ENCODE results near the gene DECR2. TPM values are rescaled to one million over a fixed set of nuclear protein-coding genes. Genes with fewer than 3 reads are reported as not detected.

DECR2 gene
- total and polyA plus RNA-seq, 2 of the 13 experiments (the other 11 are each of a cell fraction or from before 2014, with no cell fraction given): 36.3 to 44.6 TPM

DNA sequence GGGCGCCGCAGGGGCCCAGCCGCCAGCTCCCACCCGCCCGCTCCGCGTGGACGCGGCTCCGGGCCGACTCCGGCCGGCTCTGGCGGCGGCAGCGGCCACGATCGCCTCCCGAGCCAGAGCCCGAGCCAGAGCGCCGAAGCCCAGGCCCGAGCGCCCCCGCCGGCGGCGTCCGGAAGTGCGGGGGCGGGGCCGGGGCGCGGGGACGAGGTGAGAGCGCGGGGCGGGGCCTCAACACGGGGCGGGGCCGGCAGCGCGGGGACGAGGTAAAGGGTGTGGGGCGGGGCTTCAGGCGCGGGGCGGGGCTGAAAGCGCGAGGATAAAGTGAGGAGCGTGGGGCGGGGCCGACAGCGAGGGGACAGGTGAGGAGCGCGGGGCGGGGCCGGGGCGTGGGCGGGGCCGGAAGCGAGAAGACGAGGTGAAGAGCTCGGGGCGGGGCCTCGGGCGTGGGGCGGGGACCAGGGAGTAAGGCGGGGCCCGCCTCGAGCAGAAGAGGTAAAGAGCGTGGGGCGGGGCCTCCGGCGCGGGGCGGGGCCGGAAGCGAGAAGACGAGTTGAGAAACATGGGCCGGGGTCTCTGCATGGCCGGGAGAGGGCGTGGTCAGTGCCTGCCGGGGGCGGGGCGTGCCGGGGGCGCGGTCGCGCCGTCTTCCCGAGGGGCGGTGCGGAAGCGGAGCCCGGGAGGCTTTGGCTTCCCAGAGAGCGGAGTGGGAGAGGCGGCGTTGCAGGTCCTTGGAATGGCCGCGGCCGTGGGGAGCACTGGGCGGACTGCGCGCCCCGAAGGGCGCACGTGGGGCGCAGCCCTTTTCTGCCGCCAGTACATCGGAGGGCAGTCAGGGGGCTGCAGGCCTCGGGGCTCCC lies 48.9 kb upstream of the DECR2 start, which contains the start of gene AXIN1 (continued):
- TF ChIP-seq, protein P1, sequence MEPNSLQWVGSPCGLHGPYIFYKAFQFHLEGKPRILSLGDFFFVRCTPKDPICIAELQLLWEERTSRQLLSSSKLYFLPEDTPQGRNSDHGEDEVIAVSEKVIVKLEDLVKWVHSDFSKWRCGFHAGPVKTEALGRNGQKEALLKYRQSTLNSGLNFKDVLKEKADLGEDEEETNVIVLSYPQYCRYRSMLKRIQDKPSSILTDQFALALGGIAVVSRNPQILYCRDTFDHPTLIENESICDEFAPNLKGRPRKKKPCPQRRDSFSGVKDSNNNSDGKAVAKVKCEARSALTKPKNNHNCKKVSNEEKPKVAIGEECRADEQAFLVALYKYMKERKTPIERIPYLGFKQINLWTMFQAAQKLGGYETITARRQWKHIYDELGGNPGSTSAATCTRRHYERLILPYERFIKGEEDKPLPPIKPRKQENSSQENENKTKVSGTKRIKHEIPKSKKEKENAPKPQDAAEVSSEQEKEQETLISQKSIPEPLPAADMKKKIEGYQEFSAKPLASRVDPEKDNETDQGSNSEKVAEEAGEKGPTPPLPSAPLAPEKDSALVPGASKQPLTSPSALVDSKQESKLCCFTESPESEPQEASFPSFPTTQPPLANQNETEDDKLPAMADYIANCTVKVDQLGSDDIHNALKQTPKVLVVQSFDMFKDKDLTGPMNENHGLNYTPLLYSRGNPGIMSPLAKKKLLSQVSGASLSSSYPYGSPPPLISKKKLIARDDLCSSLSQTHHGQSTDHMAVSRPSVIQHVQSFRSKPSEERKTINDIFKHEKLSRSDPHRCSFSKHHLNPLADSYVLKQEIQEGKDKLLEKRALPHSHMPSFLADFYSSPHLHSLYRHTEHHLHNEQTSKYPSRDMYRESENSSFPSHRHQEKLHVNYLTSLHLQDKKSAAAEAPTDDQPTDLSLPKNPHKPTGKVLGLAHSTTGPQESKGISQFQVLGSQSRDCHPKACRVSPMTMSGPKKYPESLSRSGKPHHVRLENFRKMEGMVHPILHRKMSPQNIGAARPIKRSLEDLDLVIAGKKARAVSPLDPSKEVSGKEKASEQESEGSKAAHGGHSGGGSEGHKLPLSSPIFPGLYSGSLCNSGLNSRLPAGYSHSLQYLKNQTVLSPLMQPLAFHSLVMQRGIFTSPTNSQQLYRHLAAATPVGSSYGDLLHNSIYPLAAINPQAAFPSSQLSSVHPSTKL (CRISPR knock-in tag; IDR thresholded peaks at IDR 0.05): 0 out of 2 replicates have a peak, but pooled peaks have one; percentile 10
- TF ChIP-seq ZFP37 (CRISPR knock-in tag; IDR thresholded peaks at IDR 0.05; ENCODE audit: borderline replicate concordance) (0 out of 2 replicates have a peak, but pooled peaks have one; percentile 66), CHD2 (IDR thresholded peaks at IDR 0.05; ENCODE audit: low read depth, low read length) (no peak), NRL (CRISPR knock-in tag; IDR thresholded peaks at IDR 0.05; ENCODE audit: borderline replicate concordance) (peak; percentile 26; the same call in 1 of the 2 replicates), PPARG (CRISPR knock-in tag; conservative IDR thresholded peaks at IDR 0.05) (no peak), HCFC1 (IDR thresholded peaks at IDR 0.05; ENCODE audit: low read depth, low read length) (no peak), THAP11 (CRISPR knock-in tag; IDR thresholded peaks at IDR 0.05) (peak; percentile 47; the same call in 1 of the 2 replicates), SPEN (CRISPR knock-in tag; IDR thresholded peaks at IDR 0.05; ENCODE audit: low read depth) (peak; percentile 59), SAP130 (CRISPR knock-in tag; IDR thresholded peaks at IDR 0.05; ENCODE audit: low read depth) (peak; percentile 82), ZNF670 (CRISPR knock-in tag; IDR thresholded peaks at IDR 0.05; ENCODE audit: borderline replicate concordance) (peak; percentile 78; the same call in 1 of the 2 replicates)
- TF ChIP-seq, protein P2, sequence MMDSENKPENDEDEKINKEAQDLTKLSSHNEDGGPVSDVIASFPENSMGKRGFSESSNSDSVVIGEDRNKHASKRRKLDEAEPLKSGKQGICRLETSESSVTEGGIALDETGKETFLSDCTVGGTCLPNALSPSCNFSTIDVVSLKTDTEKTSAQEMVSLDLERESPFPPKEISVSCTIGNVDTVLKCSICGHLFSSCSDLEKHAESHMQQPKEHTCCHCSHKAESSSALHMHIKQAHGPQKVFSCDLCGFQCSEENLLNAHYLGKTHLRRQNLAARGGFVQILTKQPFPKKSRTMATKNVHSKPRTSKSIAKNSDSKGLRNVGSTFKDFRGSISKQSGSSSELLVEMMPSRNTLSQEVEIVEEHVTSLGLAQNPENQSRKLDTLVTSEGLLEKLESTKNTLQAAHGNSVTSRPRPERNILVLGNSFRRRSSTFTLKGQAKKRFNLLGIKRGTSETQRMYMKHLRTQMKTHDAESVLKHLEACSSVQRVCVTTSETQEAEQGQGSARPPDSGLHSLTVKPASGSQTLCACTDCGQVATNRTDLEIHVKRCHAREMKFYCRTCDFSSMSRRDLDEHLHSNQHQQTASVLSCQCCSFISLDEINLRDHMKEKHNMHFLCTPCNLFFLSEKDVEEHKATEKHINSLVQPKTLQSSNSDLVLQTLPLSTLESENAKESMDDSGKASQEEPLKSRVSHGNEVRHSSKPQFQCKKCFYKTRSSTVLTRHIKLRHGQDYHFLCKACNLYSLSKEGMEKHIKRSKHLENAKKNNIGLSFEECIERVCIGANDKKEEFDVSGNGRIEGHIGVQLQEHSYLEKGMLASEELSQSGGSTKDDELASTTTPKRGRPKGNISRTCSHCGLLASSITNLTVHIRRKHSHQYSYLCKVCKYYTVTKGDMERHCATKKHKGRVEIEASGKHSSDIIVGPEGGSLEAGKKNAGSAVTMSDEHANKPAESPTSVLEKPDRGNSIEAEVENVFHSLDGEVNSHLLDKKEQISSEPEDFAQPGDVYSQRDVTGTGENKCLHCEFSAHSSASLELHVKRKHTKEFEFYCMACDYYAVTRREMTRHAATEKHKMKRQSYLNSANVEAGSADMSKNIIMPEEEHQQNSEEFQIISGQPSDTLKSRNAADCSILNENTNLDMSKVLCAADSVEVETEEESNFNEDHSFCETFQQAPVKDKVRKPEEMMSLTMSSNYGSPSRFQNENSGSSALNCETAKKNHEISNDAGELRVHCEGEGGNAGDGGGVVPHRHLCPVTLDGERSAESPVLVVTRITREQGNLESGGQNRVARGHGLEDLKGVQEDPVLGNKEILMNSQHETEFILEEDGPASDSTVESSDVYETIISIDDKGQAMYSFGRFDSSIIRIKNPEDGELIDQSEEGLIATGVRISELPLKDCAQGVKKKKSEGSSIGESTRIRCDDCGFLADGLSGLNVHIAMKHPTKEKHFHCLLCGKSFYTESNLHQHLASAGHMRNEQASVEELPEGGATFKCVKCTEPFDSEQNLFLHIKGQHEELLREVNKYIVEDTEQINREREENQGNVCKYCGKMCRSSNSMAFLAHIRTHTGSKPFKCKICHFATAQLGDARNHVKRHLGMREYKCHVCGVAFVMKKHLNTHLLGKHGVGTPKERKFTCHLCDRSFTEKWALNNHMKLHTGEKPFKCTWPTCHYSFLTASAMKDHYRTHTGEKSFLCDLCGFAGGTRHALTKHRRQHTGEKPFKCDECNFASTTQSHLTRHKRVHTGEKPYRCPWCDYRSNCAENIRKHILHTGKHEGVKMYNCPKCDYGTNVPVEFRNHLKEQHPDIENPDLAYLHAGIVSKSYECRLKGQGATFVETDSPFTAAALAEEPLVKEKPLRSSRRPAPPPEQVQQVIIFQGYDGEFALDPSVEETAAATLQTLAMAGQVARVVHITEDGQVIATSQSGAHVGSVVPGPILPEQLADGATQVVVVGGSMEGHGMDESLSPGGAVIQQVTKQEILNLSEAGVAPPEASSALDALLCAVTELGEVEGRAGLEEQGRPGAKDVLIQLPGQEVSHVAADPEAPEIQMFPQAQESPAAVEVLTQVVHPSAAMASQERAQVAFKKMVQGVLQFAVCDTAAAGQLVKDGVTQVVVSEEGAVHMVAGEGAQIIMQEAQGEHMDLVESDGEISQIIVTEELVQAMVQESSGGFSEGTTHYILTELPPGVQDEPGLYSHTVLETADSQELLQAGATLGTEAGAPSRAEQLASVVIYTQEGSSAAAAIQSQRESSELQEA (CRISPR knock-in tag; IDR thresholded peaks at IDR 0.05; ENCODE audit: not compliant biosample characterization): no peak
- TF ChIP-seq, protein P3, sequence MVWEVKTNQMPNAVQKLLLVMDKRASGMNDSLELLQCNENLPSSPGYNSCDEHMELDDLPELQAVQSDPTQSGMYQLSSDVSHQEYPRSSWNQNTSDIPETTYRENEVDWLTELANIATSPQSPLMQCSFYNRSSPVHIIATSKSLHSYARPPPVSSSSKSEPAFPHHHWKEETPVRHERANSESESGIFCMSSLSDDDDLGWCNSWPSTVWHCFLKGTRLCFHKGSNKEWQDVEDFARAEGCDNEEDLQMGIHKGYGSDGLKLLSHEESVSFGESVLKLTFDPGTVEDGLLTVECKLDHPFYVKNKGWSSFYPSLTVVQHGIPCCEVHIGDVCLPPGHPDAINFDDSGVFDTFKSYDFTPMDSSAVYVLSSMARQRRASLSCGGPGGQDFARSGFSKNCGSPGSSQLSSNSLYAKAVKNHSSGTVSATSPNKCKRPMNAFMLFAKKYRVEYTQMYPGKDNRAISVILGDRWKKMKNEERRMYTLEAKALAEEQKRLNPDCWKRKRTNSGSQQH (CRISPR knock-in tag; IDR thresholded peaks at IDR 0.05; ENCODE audit: low read depth): 0 out of 2 replicates have a peak, but pooled peaks have one; percentile 23

Measured in HepG2 (cell line).